K562 (cell line): ENCODE results near the gene DNAAF3. TPM values are rescaled to one million over a fixed set of nuclear protein-coding genes. Genes with fewer than 3 reads are reported as not detected.

Experiments
- BHLHE40 ChIP-seq: IDR thresholded peaks from 2 replicates; pipeline ENCODE4 v1.6.1; 2011; ENCODE audit warnings: low read length, improper control_type of control experiment
- CCNT2 ChIP-seq: IDR thresholded peaks from 2 replicates; pipeline ENCODE4 v1.6.1; 2011; ENCODE audit warnings: borderline replicate concordance, low read depth, mild to moderate bottlenecking, moderate library complexity, mixed read lengths, low read length; ENCODE audit not compliant: insufficient read length; ENCODE audit errors: extremely low read depth
- E2F6 ChIP-seq, 2 experiments: IDR thresholded peaks; 2 replicates each; pipeline ENCODE4 v1.6.1; 2011; ENCODE audit warnings: borderline replicate concordance in 1 of 2, control low read depth in 1 of 2, low read depth in 1 of 2, low read length in 1 of 2, mild to moderate bottlenecking in 1 of 2, mixed read lengths in 1 of 2, moderate library complexity in 1 of 2; ENCODE audit not compliant: insufficient read depth in 1 of 2, insufficient read length in 1 of 2, poor library complexity in 1 of 2, severe bottlenecking in 1 of 2; ENCODE audit errors: extremely low read depth in 1 of 2
- HDAC1 ChIP-seq, 2 experiments: fragments of 450-650 bp; IDR thresholded peaks; 2 replicates each; pipeline ENCODE4 v1.6.1; 2016 to 2017; ENCODE audit warnings: inconsistent platforms in 1 of 2, mild to moderate bottlenecking in 1 of 2, moderate library complexity in 1 of 2
- HLTF ChIP-seq: fragments of 450-650 bp; IDR thresholded peaks from 2 replicates; pipeline ENCODE4 v1.6.1; 2016
- MTA1 ChIP-seq: fragments of 450-650 bp; IDR thresholded peaks from 2 replicates; pipeline ENCODE4 v1.6.1; 2017; ENCODE audit warnings: borderline replicate concordance
- MYC ChIP-seq, 2 experiments: fragments of 250-450 bp in 1 of 2; sonication (Bioruptor Pico) in 1 of 2; IDR thresholded peaks; 2 replicates each; pipeline versions ENCODE4 v1.5.1 to v1.6.1; 2012 to 2021; ENCODE audit warnings: low read depth in 2 of 2, borderline replicate concordance in 1 of 2, improper control_type of control experiment in 1 of 2, low read length in 1 of 2, mild to moderate bottlenecking in 1 of 2, moderate library complexity in 1 of 2
- PBX2 ChIP-seq, 2 experiments: IDR thresholded peaks in 1 of 2; conservative IDR thresholded peaks in 1 of 2; 2 replicates each; pipeline ENCODE4 v1.6.1; 2016; ENCODE audit warnings: low read depth in 2 of 2, mild to moderate bottlenecking in 1 of 2, missing compliant biosample characterization in 1 of 2, missing genetic modification characterization in 1 of 2, moderate library complexity in 1 of 2
- SAFB ChIP-seq: fragments of 200-400 bp; formaldehyde crosslinking; IDR thresholded peaks from 2 replicates; pipeline ENCODE4 v1.6.1; 2017; ENCODE audit warnings: low read depth, low read length, borderline replicate concordance
- THRAP3 ChIP-seq: fragments of 450-650 bp; IDR thresholded peaks from 2 replicates; pipeline ENCODE4 v1.6.1; 2016; ENCODE audit warnings: mild to moderate bottlenecking, inconsistent platforms, borderline replicate concordance
- USF2 ChIP-seq: sonication (generic); formaldehyde crosslinking; IDR thresholded peaks from 2 replicates; pipeline ENCODE4 v1.5.0; 2020; ENCODE audit warnings: missing genetic modification reagents
- ZNF347 ChIP-seq: fragments of 450-650 bp; formaldehyde crosslinking; IDR thresholded peaks from 2 replicates; pipeline ENCODE4 v1.4.0; 2020; ENCODE audit warnings: low read depth, mild to moderate bottlenecking, moderate library complexity
- ZNF609 ChIP-seq: sonication (generic); formaldehyde crosslinking; IDR thresholded peaks from 2 replicates; pipeline ENCODE4 v1.8.1; 2023; ENCODE audit warnings: missing genetic modification reagents, mild to moderate bottlenecking, borderline replicate concordance
- polyA plus RNA-seq, 8 experiments: library from polyadenylated mRNA; depleted of rRNA in 4 of 8; stranded (reverse) in 5 of 8; unstranded in 3 of 8; fragments of >200 nt; fragmentation: Nextera tagmentation in 2 of 8; fragmentation: Illumina TruSeq in 1 of 8; extraction: Ambion mirVana in 2 of 8; extraction: Trizol in 1 of 8; gene quantifications; 2 replicates each; pipeline versions ENCODE4 v1.2.1 to v1.2.3, GENCODE V29; 2011 to 2014; ENCODE audit warnings: inconsistent platforms in 1 of 8, missing spikeins in 1 of 8
- total RNA-seq, 7 experiments: library from RNA; depleted of rRNA in 6 of 7; stranded (reverse); fragments of >200 nt in 6 of 7; fragmentation: Illumina TruSeq in 2 of 7; extraction: Trizol in 2 of 7; gene quantifications; 2 replicates each; pipeline versions ENCODE4 v1.2.1 to v1.2.3, GENCODE V29; 2011 to 2021; ENCODE audit warnings: low replicate concordance in 1 of 7

DNAAF3 gene
- total and polyA plus RNA-seq, 9 of the 15 experiments (the other 6 are each of a cell fraction or from before 2014, with no cell fraction given) = 21.6 to 61.5 (median 43.0) TPM

GRCh38 chr19:55179606-55180484 lies 13.4 kb upstream of the DNAAF3 start, which contains the start of gene SYT5 (continued):
- peak; percentile 74 to 99; a peak in 3 of 4 replicates for TF ChIP-seq HDAC1 (IDR thresholded peaks at IDR 0.05)
- TF ChIP-seq PBX2 (CRISPR knock-in tag; IDR thresholded peaks at IDR 0.05; ENCODE audit: low read depth) = no peak
- no peak for TF ChIP-seq PBX2 (tag; conservative IDR thresholded peaks at IDR 0.05; ENCODE audit: low read depth)
- no peak for TF ChIP-seq ZNF347 (CRISPR knock-in tag)
- peak; percentile 57 for TF ChIP-seq CCNT2
- TF ChIP-seq MTA1 = no peak
- no peak for TF ChIP-seq HLTF
- peak in 1 of 2 experiments; percentile 52 for TF ChIP-seq E2F6 (IDR thresholded peaks at IDR 0.05; ENCODE audit: borderline replicate concordance in 1 of 2, extremely low read depth in 1 of 2, insufficient read depth in 1 of 2, insufficient read length in 1 of 2, low read depth in 1 of 2, low read length in 1 of 2, poor library complexity in 1 of 2, severe bottlenecking in 1 of 2)
- peak; percentile 82 for TF ChIP-seq USF2
- TF ChIP-seq BHLHE40 = peak; percentile 97
- peak; percentile 69 for TF ChIP-seq MYC (IDR thresholded peaks at IDR 0.05; ENCODE audit: low read depth, low read length)
- TF ChIP-seq MYC (CRISPR knock-in tag; IDR thresholded peaks at IDR 0.05; ENCODE audit: borderline replicate concordance, low read depth) = no peak
- no peak for TF ChIP-seq THRAP3
- peak; percentile 78; the same call in 1 of the 2 replicates for TF ChIP-seq SAFB
- TF ChIP-seq ZNF609 (CRISPR knock-in tag) = no peak
